ENCODE measurements around the gene TRIM42.

- no peak for TF ChIP-seq EZH2phosphoT487 (IDR thresholded peaks at IDR 0.05; ENCODE audit: borderline replicate concordance, low read depth, low read length)
- TF ChIP-seq, protein P1, sequence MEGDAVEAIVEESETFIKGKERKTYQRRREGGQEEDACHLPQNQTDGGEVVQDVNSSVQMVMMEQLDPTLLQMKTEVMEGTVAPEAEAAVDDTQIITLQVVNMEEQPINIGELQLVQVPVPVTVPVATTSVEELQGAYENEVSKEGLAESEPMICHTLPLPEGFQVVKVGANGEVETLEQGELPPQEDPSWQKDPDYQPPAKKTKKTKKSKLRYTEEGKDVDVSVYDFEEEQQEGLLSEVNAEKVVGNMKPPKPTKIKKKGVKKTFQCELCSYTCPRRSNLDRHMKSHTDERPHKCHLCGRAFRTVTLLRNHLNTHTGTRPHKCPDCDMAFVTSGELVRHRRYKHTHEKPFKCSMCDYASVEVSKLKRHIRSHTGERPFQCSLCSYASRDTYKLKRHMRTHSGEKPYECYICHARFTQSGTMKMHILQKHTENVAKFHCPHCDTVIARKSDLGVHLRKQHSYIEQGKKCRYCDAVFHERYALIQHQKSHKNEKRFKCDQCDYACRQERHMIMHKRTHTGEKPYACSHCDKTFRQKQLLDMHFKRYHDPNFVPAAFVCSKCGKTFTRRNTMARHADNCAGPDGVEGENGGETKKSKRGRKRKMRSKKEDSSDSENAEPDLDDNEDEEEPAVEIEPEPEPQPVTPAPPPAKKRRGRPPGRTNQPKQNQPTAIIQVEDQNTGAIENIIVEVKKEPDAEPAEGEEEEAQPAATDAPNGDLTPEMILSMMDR (conservative IDR thresholded peaks at IDR 0.05; ENCODE audit: low read length), result no peak
Measured at GRCh38 chr3:140715035-140715434, 37.2 kb downstream of the TRIM42 start.

Measured in OCI-LY7 (cell line).